ENCODE results near the gene TRAF3IP1.

Gene TRAF3IP1

DNA sequence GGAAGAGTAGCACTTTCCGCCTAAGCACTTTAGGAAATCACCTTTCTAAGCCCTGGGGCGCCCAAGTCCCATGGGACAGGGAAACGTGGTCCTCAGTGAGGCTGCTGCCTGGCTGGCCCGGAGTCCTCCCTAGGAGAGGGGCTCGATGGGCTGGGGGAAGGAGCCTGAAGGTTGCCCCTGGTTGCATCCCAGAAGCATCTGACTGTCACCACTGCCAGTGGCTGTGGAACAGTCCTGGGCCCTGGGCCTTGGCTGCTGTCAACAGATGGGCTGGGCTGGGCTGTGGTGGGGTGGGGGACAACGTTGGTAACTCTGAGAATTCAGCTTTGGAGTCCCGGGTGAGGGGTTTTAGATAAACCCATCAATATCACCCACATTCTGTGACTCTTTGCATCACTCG, 128.9 kb downstream of the TRAF3IP1 start:
- TF ChIP-seq, protein P1, sequence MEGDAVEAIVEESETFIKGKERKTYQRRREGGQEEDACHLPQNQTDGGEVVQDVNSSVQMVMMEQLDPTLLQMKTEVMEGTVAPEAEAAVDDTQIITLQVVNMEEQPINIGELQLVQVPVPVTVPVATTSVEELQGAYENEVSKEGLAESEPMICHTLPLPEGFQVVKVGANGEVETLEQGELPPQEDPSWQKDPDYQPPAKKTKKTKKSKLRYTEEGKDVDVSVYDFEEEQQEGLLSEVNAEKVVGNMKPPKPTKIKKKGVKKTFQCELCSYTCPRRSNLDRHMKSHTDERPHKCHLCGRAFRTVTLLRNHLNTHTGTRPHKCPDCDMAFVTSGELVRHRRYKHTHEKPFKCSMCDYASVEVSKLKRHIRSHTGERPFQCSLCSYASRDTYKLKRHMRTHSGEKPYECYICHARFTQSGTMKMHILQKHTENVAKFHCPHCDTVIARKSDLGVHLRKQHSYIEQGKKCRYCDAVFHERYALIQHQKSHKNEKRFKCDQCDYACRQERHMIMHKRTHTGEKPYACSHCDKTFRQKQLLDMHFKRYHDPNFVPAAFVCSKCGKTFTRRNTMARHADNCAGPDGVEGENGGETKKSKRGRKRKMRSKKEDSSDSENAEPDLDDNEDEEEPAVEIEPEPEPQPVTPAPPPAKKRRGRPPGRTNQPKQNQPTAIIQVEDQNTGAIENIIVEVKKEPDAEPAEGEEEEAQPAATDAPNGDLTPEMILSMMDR (IDR thresholded peaks at IDR 0.05; ENCODE audit: low read depth, low read length, missing control alignments) = no peak
- no peak for DNase-seq (ENCODE audit: extremely low read depth, low read depth)
- no peak overlapping the region for H3K4me3 ChIP-seq (replicated peaks; ENCODE audit: low read depth, low read length)

DNA sequence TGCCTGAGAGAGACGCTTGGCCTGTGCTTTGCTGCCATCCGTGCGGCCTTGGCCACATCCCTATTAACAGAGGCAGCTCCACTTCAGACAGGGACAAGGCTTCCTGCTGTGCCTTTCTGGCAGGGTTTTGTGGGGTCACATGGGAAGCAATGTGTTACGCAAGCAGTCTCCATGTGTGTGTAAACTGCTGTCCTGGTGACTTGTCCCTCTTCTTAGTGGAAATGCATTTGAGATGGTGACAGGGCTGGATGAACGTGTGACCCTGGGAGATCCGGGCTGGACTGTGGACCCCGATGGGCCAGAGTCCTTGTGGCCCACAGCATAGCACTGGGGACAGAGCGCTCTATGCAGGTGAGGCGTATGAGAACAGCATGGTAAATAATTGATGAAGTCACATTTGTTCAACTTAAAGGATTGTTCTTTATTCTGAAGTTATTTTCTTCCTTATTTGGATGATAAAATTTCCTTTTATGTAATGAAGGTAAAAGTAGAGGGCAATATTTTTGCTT, 129.6 kb downstream of the TRAF3IP1 start:
- no peak for DNase-seq (ENCODE audit: extremely low read depth, low read depth)
- no peak overlapping the region for H3K4me3 ChIP-seq (replicated peaks; ENCODE audit: low read depth, low read length)
- TF ChIP-seq, protein P1 (IDR thresholded peaks at IDR 0.05; ENCODE audit: low read depth, low read length, missing control alignments) = no peak

DNA sequence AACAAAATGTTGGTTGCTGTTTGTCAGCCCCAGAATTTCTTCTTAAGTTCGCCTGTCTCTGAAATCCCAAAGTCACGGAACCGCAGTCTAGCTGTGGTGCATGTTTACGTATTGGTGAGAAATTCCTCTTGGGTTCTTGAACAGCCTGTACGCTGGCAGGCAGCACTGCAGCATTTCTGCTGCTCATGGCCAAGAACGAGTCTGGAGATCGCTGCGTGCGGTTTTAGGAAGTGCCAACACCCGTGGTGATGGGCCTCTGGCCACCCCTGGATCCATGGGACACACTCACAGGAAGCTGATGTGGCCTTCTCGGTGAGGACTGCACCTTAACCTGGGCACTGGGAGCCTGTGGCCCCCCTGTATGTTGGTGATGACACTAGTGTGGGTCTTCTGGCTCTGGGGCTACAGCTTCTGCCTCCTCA, 130.1 kb downstream of the TRAF3IP1 start:
- H3K4me3 ChIP-seq (replicated peaks; ENCODE audit: low read depth, low read length) = no peak overlapping the region
- DNase-seq (ENCODE audit: extremely low read depth, low read depth) = no peak
- TF ChIP-seq, protein P1 (IDR thresholded peaks at IDR 0.05; ENCODE audit: low read depth, low read length, missing control alignments) = no peak

Measured in HFF-Myc (cell line).